ENCODE results near the gene RAB4B.
"Not testable (repeated sequence)": the region's sequence is repeated elsewhere in the genome, so short reads cannot be mapped to it uniquely, and the experiment has no call there.

Gene RAB4B, protein sequence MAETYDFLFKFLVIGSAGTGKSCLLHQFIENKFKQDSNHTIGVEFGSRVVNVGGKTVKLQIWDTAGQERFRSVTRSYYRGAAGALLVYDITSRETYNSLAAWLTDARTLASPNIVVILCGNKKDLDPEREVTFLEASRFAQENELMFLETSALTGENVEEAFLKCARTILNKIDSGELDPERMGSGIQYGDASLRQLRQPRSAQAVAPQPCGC
- long read RNA-seq, transcript RAB4B-201 (8 exons, 1,133 nt): major isoform, 37 of 42 reads
- long read RNA-seq, partial matches to known transcripts: 0 of 42 reads
- long read RNA-seq, other reads (novel, unspliced or antisense): 5 of 42 reads

DNA sequence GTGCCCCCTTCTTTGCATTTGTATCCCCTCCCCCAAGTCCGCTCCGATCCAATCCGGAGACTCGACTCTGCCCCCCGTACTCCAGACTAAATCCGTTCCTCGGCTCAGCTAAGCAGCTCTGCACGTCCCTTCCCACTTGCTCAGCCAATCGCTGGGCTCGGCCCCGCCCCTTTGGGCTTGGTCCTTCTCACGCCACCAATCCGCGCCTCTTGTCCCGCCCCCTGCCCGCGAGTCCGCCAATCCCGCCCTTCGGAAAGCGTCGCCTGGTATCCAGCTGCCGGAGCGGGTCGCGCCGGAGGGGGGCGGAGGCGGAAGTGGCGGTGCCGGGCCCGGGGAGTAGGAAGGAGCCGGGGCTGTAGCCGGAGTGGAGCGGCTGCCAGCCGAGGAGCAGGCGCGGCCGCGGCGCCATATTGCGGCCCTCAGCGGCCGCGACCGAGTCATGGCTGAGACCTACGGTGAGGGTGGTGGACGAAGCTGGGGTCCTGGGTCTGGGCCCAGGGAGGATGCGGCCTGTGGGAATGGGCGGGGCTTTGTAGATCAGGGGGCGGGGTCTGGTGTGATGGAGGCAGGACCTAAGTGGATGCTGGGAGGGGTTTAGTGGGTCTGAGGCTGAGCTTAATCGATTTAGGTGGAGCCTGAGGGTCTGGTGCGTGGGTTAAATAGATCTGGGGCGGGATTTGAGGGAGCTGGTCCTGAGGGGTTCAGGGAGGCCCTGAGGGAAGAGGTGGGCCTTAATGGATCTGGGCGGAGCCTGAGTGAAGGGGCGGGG, at the start of gene RAB4B:
TSS of gene RAB4B (plus strand) at position 311 of the 769 bp plus-strand sequence. CDS start at position 440, 129 bp downstream.
- Histone ChIP-seq H3K27me3 (ENCODE audit: insufficient read depth, poor library complexity, severe bottlenecking) (no peaks in the 10 kb centered on the region), H3K27ac (replicated peaks) (peak within 1 kb of the TSS; percentile 84), H3K4me3 (replicated peaks; ENCODE audit: insufficient read depth, low read length) (peak within 1 kb of the TSS; percentile 84)
- TF ChIP-seq, protein P1, sequence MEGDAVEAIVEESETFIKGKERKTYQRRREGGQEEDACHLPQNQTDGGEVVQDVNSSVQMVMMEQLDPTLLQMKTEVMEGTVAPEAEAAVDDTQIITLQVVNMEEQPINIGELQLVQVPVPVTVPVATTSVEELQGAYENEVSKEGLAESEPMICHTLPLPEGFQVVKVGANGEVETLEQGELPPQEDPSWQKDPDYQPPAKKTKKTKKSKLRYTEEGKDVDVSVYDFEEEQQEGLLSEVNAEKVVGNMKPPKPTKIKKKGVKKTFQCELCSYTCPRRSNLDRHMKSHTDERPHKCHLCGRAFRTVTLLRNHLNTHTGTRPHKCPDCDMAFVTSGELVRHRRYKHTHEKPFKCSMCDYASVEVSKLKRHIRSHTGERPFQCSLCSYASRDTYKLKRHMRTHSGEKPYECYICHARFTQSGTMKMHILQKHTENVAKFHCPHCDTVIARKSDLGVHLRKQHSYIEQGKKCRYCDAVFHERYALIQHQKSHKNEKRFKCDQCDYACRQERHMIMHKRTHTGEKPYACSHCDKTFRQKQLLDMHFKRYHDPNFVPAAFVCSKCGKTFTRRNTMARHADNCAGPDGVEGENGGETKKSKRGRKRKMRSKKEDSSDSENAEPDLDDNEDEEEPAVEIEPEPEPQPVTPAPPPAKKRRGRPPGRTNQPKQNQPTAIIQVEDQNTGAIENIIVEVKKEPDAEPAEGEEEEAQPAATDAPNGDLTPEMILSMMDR (IDR thresholded peaks at IDR 0.05; ENCODE audit: insufficient read depth, low read length): no peak
- 0 out of 2 replicates have a peak, but pooled peaks have one; percentile 24 for TF ChIP-seq GABPA (IDR thresholded peaks at IDR 0.05; ENCODE audit: low read depth)
- TF ChIP-seq SPI1 (IDR thresholded peaks at IDR 0.05; ENCODE audit: borderline replicate concordance, low read depth): peak; percentile 64; the same call in 1 of the 2 replicates
- TF ChIP-seq POLR2AphosphoS5 (IDR thresholded peaks at IDR 0.05; ENCODE audit: low read depth): peak; percentile 62
- peak; percentile 99 to 100 for DNase-seq (ENCODE audit: low read depth in 1 of 2, low spot score in 1 of 2)

DNA sequence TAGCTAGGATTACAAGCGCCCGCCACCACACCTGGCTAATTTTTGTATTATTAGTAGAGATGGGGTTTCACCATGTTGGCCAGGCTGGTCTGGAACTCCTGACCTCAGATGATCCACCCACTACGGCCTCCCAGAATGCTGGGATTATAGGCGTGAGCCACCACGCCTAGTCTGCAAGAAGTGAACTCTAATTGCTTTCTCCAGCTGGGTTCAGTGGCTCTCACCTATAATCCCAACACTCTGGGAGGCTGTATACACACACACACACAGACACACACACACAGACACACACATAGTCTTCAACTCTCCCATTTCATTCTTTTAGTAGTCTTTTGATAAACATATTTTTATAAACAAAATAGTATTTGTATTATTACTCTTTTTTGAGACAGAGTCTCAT, 48.0 kb upstream of the RAB4B start:
- H3K4me3 ChIP-seq (replicated peaks; ENCODE audit: insufficient read depth, low read length); DNase-seq (ENCODE audit: low read depth in 1 of 2, low spot score in 1 of 2); H3K27me3 ChIP-seq (ENCODE audit: insufficient read depth, poor library complexity, severe bottlenecking); H3K27ac ChIP-seq (replicated peaks): not testable (repeated sequence)

DNA sequence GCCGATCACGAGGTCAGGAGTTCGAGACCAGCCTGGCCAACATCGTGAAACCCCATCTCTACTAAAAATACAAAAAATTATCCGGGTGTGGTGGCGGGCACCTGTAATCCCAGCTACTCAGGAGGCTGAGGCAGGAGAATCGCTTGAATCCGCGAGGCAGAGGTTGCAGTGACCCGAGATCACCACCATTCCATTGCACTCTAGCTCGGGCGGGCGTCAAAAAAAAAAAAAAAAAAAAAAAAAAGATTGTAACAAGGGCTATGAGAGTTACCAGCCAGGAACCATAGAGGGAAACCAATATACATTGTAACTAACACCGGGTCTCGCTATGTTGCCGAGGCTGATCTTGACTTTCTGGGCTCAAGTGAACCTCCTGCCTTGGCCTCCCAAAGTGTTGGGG, 45.7 kb upstream of the RAB4B start:
- DNase-seq (ENCODE audit: low read depth in 1 of 2, low spot score in 1 of 2); H3K27ac ChIP-seq (replicated peaks): not testable (repeated sequence)

DNA sequence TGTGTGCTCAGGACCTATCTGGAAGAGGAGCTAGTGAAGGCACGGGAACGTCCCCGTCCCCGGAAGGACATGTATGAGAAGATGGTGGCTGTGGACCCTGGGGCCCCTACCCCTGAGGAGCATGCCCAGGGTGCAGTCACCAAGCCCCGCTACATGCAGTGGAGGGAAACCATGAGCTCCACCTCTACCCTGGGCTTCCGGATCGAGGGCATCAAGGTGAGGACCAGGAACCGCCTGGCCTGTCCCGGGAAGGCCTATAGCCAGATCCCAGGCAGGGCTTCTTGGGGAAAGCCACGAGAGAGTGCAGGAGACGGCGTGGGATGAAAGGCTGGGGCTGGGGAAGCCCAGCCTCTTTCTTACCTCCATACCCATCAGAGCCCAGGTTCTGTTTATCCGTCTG, 44.9 kb upstream of the RAB4B start:
- no peaks in the 10 kb centered on the region for H3K27me3 ChIP-seq (ENCODE audit: insufficient read depth, poor library complexity, severe bottlenecking)
- H3K27ac ChIP-seq (replicated peaks): no peak overlapping the region
- TF ChIP-seq GABPA (IDR thresholded peaks at IDR 0.05; ENCODE audit: low read depth): no peak
- TF ChIP-seq, protein P2, sequence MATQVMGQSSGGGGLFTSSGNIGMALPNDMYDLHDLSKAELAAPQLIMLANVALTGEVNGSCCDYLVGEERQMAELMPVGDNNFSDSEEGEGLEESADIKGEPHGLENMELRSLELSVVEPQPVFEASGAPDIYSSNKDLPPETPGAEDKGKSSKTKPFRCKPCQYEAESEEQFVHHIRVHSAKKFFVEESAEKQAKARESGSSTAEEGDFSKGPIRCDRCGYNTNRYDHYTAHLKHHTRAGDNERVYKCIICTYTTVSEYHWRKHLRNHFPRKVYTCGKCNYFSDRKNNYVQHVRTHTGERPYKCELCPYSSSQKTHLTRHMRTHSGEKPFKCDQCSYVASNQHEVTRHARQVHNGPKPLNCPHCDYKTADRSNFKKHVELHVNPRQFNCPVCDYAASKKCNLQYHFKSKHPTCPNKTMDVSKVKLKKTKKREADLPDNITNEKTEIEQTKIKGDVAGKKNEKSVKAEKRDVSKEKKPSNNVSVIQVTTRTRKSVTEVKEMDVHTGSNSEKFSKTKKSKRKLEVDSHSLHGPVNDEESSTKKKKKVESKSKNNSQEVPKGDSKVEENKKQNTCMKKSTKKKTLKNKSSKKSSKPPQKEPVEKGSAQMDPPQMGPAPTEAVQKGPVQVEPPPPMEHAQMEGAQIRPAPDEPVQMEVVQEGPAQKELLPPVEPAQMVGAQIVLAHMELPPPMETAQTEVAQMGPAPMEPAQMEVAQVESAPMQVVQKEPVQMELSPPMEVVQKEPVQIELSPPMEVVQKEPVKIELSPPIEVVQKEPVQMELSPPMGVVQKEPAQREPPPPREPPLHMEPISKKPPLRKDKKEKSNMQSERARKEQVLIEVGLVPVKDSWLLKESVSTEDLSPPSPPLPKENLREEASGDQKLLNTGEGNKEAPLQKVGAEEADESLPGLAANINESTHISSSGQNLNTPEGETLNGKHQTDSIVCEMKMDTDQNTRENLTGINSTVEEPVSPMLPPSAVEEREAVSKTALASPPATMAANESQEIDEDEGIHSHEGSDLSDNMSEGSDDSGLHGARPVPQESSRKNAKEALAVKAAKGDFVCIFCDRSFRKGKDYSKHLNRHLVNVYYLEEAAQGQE (IDR thresholded peaks at IDR 0.05; ENCODE audit: insufficient replicate concordance, low read depth): no peak
- TF ChIP-seq, protein P1 (IDR thresholded peaks at IDR 0.05; ENCODE audit: insufficient read depth, low read length): no peak
- no peak for TF ChIP-seq POLR2AphosphoS5 (IDR thresholded peaks at IDR 0.05; ENCODE audit: low read depth)
- no peak for TF ChIP-seq SPI1 (IDR thresholded peaks at IDR 0.05; ENCODE audit: borderline replicate concordance, low read depth)

More for the DNA sequence above, 45.7 kb upstream of the RAB4B start:
- not testable (repeated sequence) for H3K4me3 ChIP-seq (replicated peaks; ENCODE audit: insufficient read depth, low read length); H3K27me3 ChIP-seq (ENCODE audit: insufficient read depth, poor library complexity, severe bottlenecking)

DNA sequence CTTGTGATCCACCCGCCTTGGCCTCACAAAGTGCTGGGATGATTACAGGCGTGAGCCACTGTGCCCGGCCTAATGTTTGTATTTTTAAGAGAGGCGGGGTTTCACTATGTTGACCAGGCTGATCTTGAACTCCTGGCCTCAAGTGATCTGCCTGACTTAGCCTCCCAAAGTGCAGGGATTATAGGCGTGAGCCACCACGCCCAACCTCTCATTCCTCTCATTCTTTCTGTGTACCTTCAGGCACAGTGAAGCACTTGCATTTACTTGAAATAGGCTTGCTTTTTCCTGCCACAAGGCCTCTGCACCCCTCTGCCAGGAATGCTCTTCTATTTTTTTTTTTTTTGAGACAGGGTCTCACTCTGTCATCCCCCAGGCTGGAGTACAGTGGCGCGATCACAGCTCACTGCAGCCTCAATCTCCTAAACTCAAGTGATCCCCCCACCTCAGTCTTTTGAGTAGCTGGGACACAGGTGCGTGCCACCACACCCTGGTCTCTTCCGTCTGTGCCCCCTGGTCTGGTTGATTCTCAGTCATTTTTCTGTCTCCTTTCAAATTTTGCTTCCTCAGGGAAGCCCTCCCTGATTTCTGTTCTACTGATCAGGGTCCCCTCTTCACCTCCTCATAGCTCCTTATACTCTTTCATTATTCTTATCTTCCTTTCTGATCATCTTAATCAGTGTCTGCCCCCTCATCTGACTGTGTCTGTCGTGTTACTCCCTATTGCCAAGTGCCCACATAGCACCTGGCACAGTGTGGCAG, 42.9 kb upstream of the RAB4B start:
- no peak overlapping the region for H3K27ac ChIP-seq (replicated peaks)
- DNase-seq (ENCODE audit: low read depth in 1 of 2, low spot score in 1 of 2): no peak
- H3K4me3 ChIP-seq (replicated peaks; ENCODE audit: insufficient read depth, low read length): no peak overlapping the region

More for the DNA sequence above, 44.9 kb upstream of the RAB4B start:
- H3K4me3 ChIP-seq (replicated peaks; ENCODE audit: insufficient read depth, low read length): no peak overlapping the region
- no peak for DNase-seq (ENCODE audit: low read depth in 1 of 2, low spot score in 1 of 2)

More for the DNA sequence above, 42.9 kb upstream of the RAB4B start:
- TF ChIP-seq POLR2AphosphoS5 (IDR thresholded peaks at IDR 0.05; ENCODE audit: low read depth) (no peak), GABPA (IDR thresholded peaks at IDR 0.05; ENCODE audit: low read depth) (no peak), SPI1 (IDR thresholded peaks at IDR 0.05; ENCODE audit: borderline replicate concordance, low read depth) (no peak)
- TF ChIP-seq, protein P2 (IDR thresholded peaks at IDR 0.05; ENCODE audit: insufficient replicate concordance, low read depth): no peak
- TF ChIP-seq, protein P1 (IDR thresholded peaks at IDR 0.05; ENCODE audit: insufficient read depth, low read length): no peak
- no peaks in the 10 kb centered on the region for H3K27me3 ChIP-seq (ENCODE audit: insufficient read depth, poor library complexity, severe bottlenecking)

Data from HL-60 (cell line).